AG09309 (cell line): ENCODE measurements around the gene EIF5AL1.
"Not testable (repeated sequence)": the region's sequence is repeated elsewhere in the genome, so short reads cannot be mapped to it uniquely, and the experiment has no call there.

Experiments used
- DNase-seq: peaks from one replicate; pipeline ENCODE4 v3.0.0-alpha.2; 2010; ENCODE audit warnings: low read depth
- H3K4me3 ChIP-seq: 2 replicates; pipeline ENCODE4 v1.5.1; 2011; ENCODE audit warnings: mild to moderate bottlenecking, low read depth, low read length, moderate library complexity; ENCODE audit not compliant: control insufficient read depth
- CTCF ChIP-seq: IDR thresholded peaks from 2 replicates; pipeline ENCODE4 v1.5.1; 2011; ENCODE audit warnings: mild to moderate bottlenecking, low read depth, low read length, inconsistent platforms; ENCODE audit not compliant: insufficient read depth, control insufficient read depth; ENCODE audit errors: missing control alignments

The EIF5AL1 gene

GRCh38 chr10:79511891-79512583 lies at the start of gene EIF5AL1:
EIF5AL1 (plus strand) TSS chr10:79512533; CDS start chr10:79512650, 117 bp downstream.
- H3K4me3 ChIP-seq, DNase-seq: not testable (repeated sequence)

DNA sequence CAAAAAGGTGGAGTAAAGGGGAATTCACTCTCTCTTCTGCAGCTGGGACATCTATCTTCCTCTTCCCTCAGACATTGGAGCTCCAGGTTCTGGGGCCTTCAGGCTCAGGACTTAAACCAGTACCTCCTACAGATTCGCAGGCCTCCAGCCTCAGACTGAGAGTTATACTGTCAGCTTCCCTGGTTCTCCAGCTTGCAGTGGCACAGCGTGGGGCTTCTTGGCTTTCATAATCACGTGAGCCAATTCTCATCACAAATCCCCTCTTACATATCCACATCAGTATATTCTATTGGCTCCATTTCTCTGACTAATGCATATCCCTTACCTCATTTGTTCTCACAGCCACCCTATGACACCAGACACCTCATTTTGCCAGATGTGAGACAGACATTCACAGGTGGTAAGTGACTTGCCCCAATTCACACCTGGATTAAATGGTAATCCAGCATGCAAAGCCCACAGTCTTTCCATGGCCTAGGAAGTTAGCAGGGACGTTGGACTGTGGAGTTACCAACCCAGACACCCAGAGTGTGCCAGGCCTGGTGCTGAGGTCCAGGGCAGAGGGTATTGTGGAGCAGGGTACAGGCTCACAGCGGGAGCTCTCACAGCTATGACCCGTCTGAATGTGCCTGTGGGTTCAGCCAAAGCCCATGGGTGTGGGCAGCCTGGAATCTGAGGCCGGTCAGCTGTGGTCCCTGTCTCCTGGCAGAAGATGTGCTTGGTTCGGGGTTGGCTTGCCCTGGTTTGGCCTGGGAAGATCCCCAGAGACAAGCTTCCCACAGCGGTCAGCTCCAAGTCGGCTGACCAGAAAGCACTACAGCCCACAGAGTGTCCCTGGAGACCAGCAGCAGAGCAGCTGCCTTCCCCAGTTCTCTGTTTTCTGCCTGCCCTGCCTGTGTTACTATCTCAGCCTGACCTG lies 48.5 kb upstream of the EIF5AL1 start:
- no peak for TF ChIP-seq CTCF
- DNase-seq, result no peak
- H3K4me3 ChIP-seq, result no peak overlapping the region

GRCh38 chr10:79465341-79465740 lies 47.0 kb upstream of the EIF5AL1 start:
- H3K4me3 ChIP-seq, result no peak overlapping the region
- no peak for DNase-seq
- TF ChIP-seq CTCF, result no peak

DNA sequence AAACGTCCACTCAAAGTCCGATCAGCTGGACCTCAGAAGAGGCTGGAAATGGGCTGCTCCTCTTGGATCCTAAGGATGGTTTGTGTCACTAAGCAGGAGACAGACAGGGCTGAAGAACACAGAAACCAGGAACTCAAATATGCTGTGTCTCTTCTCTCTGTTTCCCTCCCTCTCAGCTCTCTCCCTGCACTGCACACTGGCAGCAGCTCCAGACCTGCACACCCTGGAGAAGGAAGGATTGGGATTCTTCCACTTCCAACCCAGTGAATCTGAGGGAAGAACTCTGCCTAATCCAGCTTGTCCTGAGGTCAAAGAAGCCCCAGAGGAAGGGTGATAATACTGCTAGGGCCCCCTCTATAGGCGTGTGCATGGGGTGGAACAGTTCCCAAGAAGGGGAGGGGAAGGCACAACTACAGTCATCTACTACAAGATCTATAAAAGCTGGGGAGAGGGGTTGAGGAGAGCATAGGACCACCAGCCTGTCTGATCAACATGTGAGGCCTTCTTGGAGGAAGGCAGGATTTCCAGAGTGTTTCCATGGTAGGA lies 44.2 kb upstream of the EIF5AL1 start:
- H3K4me3 ChIP-seq, result no peak overlapping the region
- no peak for TF ChIP-seq CTCF
- no peak for DNase-seq

GRCh38 chr10:79468841-79469585 lies 43.3 kb upstream of the EIF5AL1 start:
- H3K4me3 ChIP-seq, result no peak overlapping the region
- TF ChIP-seq CTCF, result no peak
- no peak for DNase-seq

GRCh38 chr10:79470096-79470495 lies 42.2 kb upstream of the EIF5AL1 start:
- no peak for TF ChIP-seq CTCF
- DNase-seq, result no peak
- H3K4me3 ChIP-seq, result no peak overlapping the region
